K562 (cell line): ENCODE measurements around the gene PLTP. TPM values are rescaled to one million over a fixed set of nuclear protein-coding genes. Genes with fewer than 3 reads are reported as not detected.
A peak's percentile ranks its signal among the peaks of the same experiment; 100 is the strongest.

Experiments used
- CEBPB ChIP-seq: fragments of 450-650 bp; IDR thresholded peaks from 2 replicates; pipeline ENCODE4 v1.6.1; 2016; ENCODE audit warnings: missing genetic modification characterization, missing compliant biosample characterization
- CHAMP1 ChIP-seq: fragments of 450-650 bp; IDR thresholded peaks from 2 replicates; pipeline ENCODE4 v1.6.1; 2016; ENCODE audit warnings: mild to moderate bottlenecking
- CHD1 ChIP-seq: fragments of 200-600 bp; sonication (generic); IDR thresholded peaks from one replicate; pipeline ENCODE4 v1.6.1; 2012; ENCODE audit warnings: mild to moderate bottlenecking, moderate library complexity, low read length, inconsistent platforms
- COPS2 ChIP-seq: fragments of 450-650 bp; conservative IDR thresholded peaks from 2 replicates; pipeline ENCODE4 v1.6.1; 2016; ENCODE audit warnings: mild to moderate bottlenecking, moderate library complexity
- CREM ChIP-seq: IDR thresholded peaks from 2 replicates; pipeline ENCODE4 v1.6.1; 2014; ENCODE audit warnings: antibody characterized with exemption, low read depth
- E2F5 ChIP-seq: sonication (generic); formaldehyde crosslinking; IDR thresholded peaks from 2 replicates; pipeline ENCODE4 v1.8.0; 2022; ENCODE audit warnings: mild to moderate bottlenecking, missing genetic modification reagents
- ILK ChIP-seq: fragments of 450-650 bp; IDR thresholded peaks from 2 replicates; pipeline ENCODE4 v1.6.1; 2016; ENCODE audit warnings: missing genetic modification characterization, low read depth, mild to moderate bottlenecking, missing compliant biosample characterization, moderate library complexity, borderline replicate concordance
- KAT7 ChIP-seq: sonication (generic); formaldehyde crosslinking; IDR thresholded peaks from 2 replicates; pipeline ENCODE4 v1.8.0; 2022; ENCODE audit warnings: missing genetic modification reagents, mild to moderate bottlenecking, borderline replicate concordance
- LCOR ChIP-seq: sonication (generic); formaldehyde crosslinking; IDR thresholded peaks from 2 replicates; pipeline ENCODE4 v1.8.0; 2022; ENCODE audit warnings: mild to moderate bottlenecking, missing genetic modification reagents
- PPARD ChIP-seq: fragments of 250-450 bp; sonication (Bioruptor Pico); IDR thresholded peaks from 2 replicates; pipeline ENCODE4 v1.8.0; 2022; ENCODE audit warnings: inconsistent platforms, mild to moderate bottlenecking, moderate library complexity
- PTTG1 ChIP-seq: fragments of 450-650 bp; IDR thresholded peaks from 2 replicates; pipeline ENCODE4 v1.6.1; 2016; ENCODE audit warnings: low read depth, mild to moderate bottlenecking, missing genetic modification characterization, missing compliant biosample characterization
- ZBTB9 ChIP-seq: fragments of 450-650 bp; formaldehyde crosslinking; IDR thresholded peaks from 2 replicates; pipeline ENCODE4 v1.4.0; 2020; ENCODE audit warnings: mild to moderate bottlenecking, moderate library complexity
- ZC3H4 ChIP-seq: sonication (generic); formaldehyde crosslinking; IDR thresholded peaks from 2 replicates; pipeline ENCODE4 v1.9.0; 2021; ENCODE audit warnings: missing genetic modification reagents, borderline replicate concordance
- ZFP36 ChIP-seq: fragments of 150-350 bp; IDR thresholded peaks from 2 replicates; pipeline ENCODE4 v1.6.1; 2018; ENCODE audit warnings: low read length, low read depth; ENCODE audit not compliant: partially characterized antibody
- ZNF224 ChIP-seq: sonication (generic); formaldehyde crosslinking; IDR thresholded peaks from 2 replicates; pipeline ENCODE4 v1.8.0; 2022; ENCODE audit warnings: mild to moderate bottlenecking, missing genetic modification reagents
- ZNF280B ChIP-seq: fragments of 250-450 bp; sonication (Bioruptor Pico); IDR thresholded peaks from 2 replicates; pipeline ENCODE4 v1.5.1; 2021; ENCODE audit warnings: mild to moderate bottlenecking
- ZNF655 ChIP-seq: fragments of 250-450 bp; sonication (Bioruptor Pico); IDR thresholded peaks from 2 replicates; pipeline ENCODE4 v1.5.0; 2021
- ZNF695 ChIP-seq: fragments of 450-650 bp; formaldehyde crosslinking; IDR thresholded peaks from 2 replicates; pipeline ENCODE4 v1.4.0; 2020; ENCODE audit warnings: mild to moderate bottlenecking, moderate library complexity
- polyA plus RNA-seq, 8 experiments: library from polyadenylated mRNA; depleted of rRNA in 4 of 8; stranded (reverse) in 5 of 8; unstranded in 3 of 8; fragments of >200 nt; fragmentation: Nextera tagmentation in 2 of 8; fragmentation: Illumina TruSeq in 1 of 8; extraction: Ambion mirVana in 2 of 8; extraction: Trizol in 1 of 8; gene quantifications; 2 replicates each; pipeline versions ENCODE4 v1.2.1 to v1.2.3, GENCODE V29; 2011 to 2014; ENCODE audit warnings: inconsistent platforms in 1 of 8, missing spikeins in 1 of 8
- total RNA-seq, 7 experiments: library from RNA; depleted of rRNA in 6 of 7; stranded (reverse); fragments of >200 nt in 6 of 7; fragmentation: Illumina TruSeq in 2 of 7; extraction: Trizol in 2 of 7; gene quantifications; 2 replicates each; pipeline versions ENCODE4 v1.2.1 to v1.2.3, GENCODE V29; 2011 to 2021; ENCODE audit warnings: low replicate concordance in 1 of 7

Gene PLTP
- total and polyA plus RNA-seq, 9 of the 15 experiments (the other 6 are each of a cell fraction or from before 2014, with no cell fraction given): 2.8 to 29.3 (median 17.6) TPM

GRCh38 chr20:45934046-45934585, 22.2 kb upstream of the PLTP start (continued):
- TF ChIP-seq CHD1: no peak
- TF ChIP-seq E2F5 (CRISPR knock-in tag): no peak
- TF ChIP-seq COPS2: no peak
- no peak for TF ChIP-seq ZNF280B (CRISPR knock-in tag)
- no peak for TF ChIP-seq ILK (tag)
- peak; percentile 86; the same call in 1 of the 2 replicates for TF ChIP-seq LCOR (CRISPR knock-in tag)
- peak; percentile 31 for TF ChIP-seq CREM
- peak; percentile 51 for TF ChIP-seq ZFP36
- no peak for TF ChIP-seq ZNF695
- TF ChIP-seq CEBPB: peak; percentile 56
- TF ChIP-seq CHAMP1: no peak
- no peak for TF ChIP-seq PPARD (CRISPR knock-in tag)
- peak; percentile 76; the same call in 1 of the 2 replicates for TF ChIP-seq KAT7 (CRISPR knock-in tag)
- no peak for TF ChIP-seq PTTG1
- TF ChIP-seq ZBTB9 (CRISPR knock-in tag): no peak
- TF ChIP-seq ZC3H4 (CRISPR knock-in tag): 0 out of 2 replicates have a peak, but pooled peaks have one; percentile 15
- no peak for TF ChIP-seq ZNF655
- 0 out of 2 replicates have a peak, but pooled peaks have one; percentile 5 for TF ChIP-seq ZNF224 (CRISPR knock-in tag)
